H1 (cell line): ENCODE measurements around the gene BTBD9. TPM values are rescaled to one million over a fixed set of nuclear protein-coding genes. Genes with fewer than 3 reads are reported as not detected.

Experiments
- CTCF ChIA-PET: fragments of 300-600 bp; sonication (Branson Sonifier 250); formaldehyde crosslinking; loops from one replicate; lab custom pipeline; 2021; ENCODE audit not compliant: partially characterized antibody; lab: Charles Lee
- POLR2A ChIA-PET: fragments of 300-600 bp; sonication (Branson Sonifier 250); formaldehyde crosslinking; loops from one replicate; lab custom pipeline; 2021; ENCODE audit warnings: inconsistent platforms; ENCODE audit not compliant: partially characterized antibody; lab: Charles Lee
- DNase-seq, 2 experiments: peaks; one replicate each; pipeline versions ENCODE4 v3.0.0 to v3.0.0-alpha.2; 2010 to 2022; ENCODE audit warnings: low spot score in 2 of 2, low read depth in 1 of 2, mixed read lengths in 1 of 2
- FAIRE-seq: peaks from 2 replicates; lab custom pipeline; 2011; peaks lifted over from hg19 to GRCh38; lab: Jason Lieb, UNC
- H2AFZ ChIP-seq: 2 replicates; pipeline ENCODE4 v1.8.1; 2012; ENCODE audit warnings: low read length, inconsistent platforms
- H2AK5ac ChIP-seq: 2 replicates; pipeline ENCODE4 v1.6.1; 2013; ENCODE audit warnings: low read depth, low read length
- H2BK120ac ChIP-seq: replicated peaks from 2 replicates; pipeline ENCODE3; 2013; ENCODE audit warnings: low read depth, low read length, inconsistent platforms
- H2BK12ac ChIP-seq: 2 replicates; pipeline ENCODE4 v1.6.1; 2013; ENCODE audit warnings: low read depth, low read length
- H2BK15ac ChIP-seq: 2 replicates; pipeline ENCODE4 v1.6.1; 2013; ENCODE audit warnings: low read length
- H2BK20ac ChIP-seq: 2 replicates; pipeline ENCODE4 v1.6.1; 2013; ENCODE audit warnings: low read length
- H2BK5ac ChIP-seq: 2 replicates; pipeline ENCODE4 v1.6.1; 2013; ENCODE audit warnings: low read depth, low read length
- H3K14ac ChIP-seq: 2 replicates; pipeline ENCODE4 v1.6.1; 2013; ENCODE audit warnings: inconsistent platforms; ENCODE audit not compliant: insufficient read length
- H3K18ac ChIP-seq: 2 replicates; pipeline ENCODE4 v1.6.1; 2013; ENCODE audit warnings: low read length; ENCODE audit errors: extremely low read depth
- H3K23ac ChIP-seq: 2 replicates; pipeline ENCODE4 v1.6.1; 2013; ENCODE audit warnings: inconsistent platforms; ENCODE audit not compliant: insufficient read length
- H3K23me2 ChIP-seq: 2 replicates; pipeline ENCODE4 v1.6.1; 2013; ENCODE audit warnings: low read depth, low read length
- H3K27ac ChIP-seq: 2 replicates; pipeline ENCODE4 v1.6.1; 2011; ENCODE audit warnings: low read depth, low read length, inconsistent platforms
- H3K27me3 ChIP-seq, 4 experiments: replicated peaks in 1 of 4; 1 replicate in 1 of 4; 2 replicates in 3 of 4; pipeline versions ENCODE4 v1.6.1 to v1.8.1; 2011 to 2013; ENCODE audit warnings: low read length in 3 of 4, mild to moderate bottlenecking in 3 of 4, inconsistent platforms in 2 of 4, mixed read lengths in 2 of 4, moderate library complexity in 1 of 4; ENCODE audit not compliant: control insufficient read depth in 3 of 4, insufficient read depth in 3 of 4; ENCODE audit errors: extremely low read depth in 1 of 4
- H3K36me3 ChIP-seq, 4 experiments: 2 replicates each; pipeline versions ENCODE4 v1.6.1 to v1.8.1; 2011 to 2013; ENCODE audit warnings: mild to moderate bottlenecking in 4 of 4, low read length in 3 of 4, moderate library complexity in 2 of 4, control low read depth in 1 of 4, inconsistent platforms in 1 of 4; ENCODE audit not compliant: insufficient read depth in 4 of 4, control insufficient read depth in 2 of 4
- H3K4ac ChIP-seq: replicated peaks from 2 replicates; pipeline ENCODE3; 2013; ENCODE audit warnings: low read length, low read depth, mixed read lengths, inconsistent platforms; ENCODE audit not compliant: insufficient read length
- H3K4me1 ChIP-seq, 4 experiments: replicated peaks in 1 of 4; 1 replicate in 1 of 4; 2 replicates in 3 of 4; pipeline versions ENCODE4 v1.6.1 to v1.8.1; 2011 to 2013; ENCODE audit warnings: low read length in 3 of 4, inconsistent platforms in 2 of 4, mixed read lengths in 1 of 4; ENCODE audit not compliant: insufficient read depth in 4 of 4, control insufficient read depth in 3 of 4
- H3K4me2 ChIP-seq, 2 experiments: 2 replicates each; pipeline versions ENCODE4 v1.6.1 to v1.8.1; 2011 to 2013; ENCODE audit warnings: low read depth in 2 of 2, low read length in 2 of 2, control low read depth in 1 of 2, inconsistent platforms in 1 of 2, mild to moderate bottlenecking in 1 of 2; ENCODE audit not compliant: insufficient read depth in 1 of 2
- H3K4me3 ChIP-seq, 4 experiments: fragments of 200-600, 300-600 bp in 1 of 4; sonication (generic), shearing (Covaris generic), sonication (Bioruptor Twin) in 1 of 4; 2 replicates each; pipeline versions ENCODE4 v1.5.1 to v1.8.1; 2011 to 2016; ENCODE audit warnings: low read length in 4 of 4, low read depth in 3 of 4, control low read depth in 2 of 4, inconsistent platforms in 2 of 4, mild to moderate bottlenecking in 2 of 4, mixed read lengths in 1 of 4, moderate library complexity in 1 of 4; ENCODE audit not compliant: insufficient read depth in 2 of 4; ENCODE audit errors: extremely low read depth in 1 of 4
- H3K56ac ChIP-seq: replicated peaks from 2 replicates; pipeline ENCODE3; 2013; ENCODE audit warnings: low read depth, mild to moderate bottlenecking, mixed read lengths, low read length, inconsistent platforms; ENCODE audit not compliant: insufficient read length
- H3K79me1 ChIP-seq: 2 replicates; pipeline ENCODE4 v1.6.1; 2013; ENCODE audit warnings: low read depth, low read length, control low read depth
- H3K79me2 ChIP-seq, 2 experiments: 2 replicates each; pipeline versions ENCODE4 v1.6.1 to v1.8.1; 2012 to 2013; ENCODE audit warnings: low read length in 2 of 2, mild to moderate bottlenecking in 2 of 2, inconsistent platforms in 1 of 2; ENCODE audit not compliant: insufficient read depth in 2 of 2, control insufficient read depth in 1 of 2
- H3K9ac ChIP-seq, 4 experiments: replicated peaks in 1 of 4; 1 replicate in 1 of 4; 2 replicates in 3 of 4; pipeline versions ENCODE4 v1.6.1 to v1.8.1; 2011 to 2013; ENCODE audit warnings: low read depth in 3 of 4, low read length in 3 of 4, control low read depth in 2 of 4, mild to moderate bottlenecking in 2 of 4, moderate library complexity in 2 of 4, inconsistent platforms in 1 of 4; ENCODE audit errors: extremely low read depth in 1 of 4
- H3K9me3 ChIP-seq, 2 experiments: 2 replicates each; pipeline versions ENCODE4 v1.6.1 to v1.8.1; 2012 to 2013; ENCODE audit warnings: mild to moderate bottlenecking in 2 of 2, moderate library complexity in 2 of 2, control low read depth in 1 of 2, inconsistent platforms in 1 of 2, low read depth in 1 of 2, low read length in 1 of 2, mixed read lengths in 1 of 2; ENCODE audit not compliant: insufficient read depth in 2 of 2
- H4K20me1 ChIP-seq, 2 experiments: replicated peaks in 1 of 2; 2 replicates each; pipeline versions ENCODE3 to v1.8.1; 2011 to 2013; ENCODE audit warnings: inconsistent platforms in 2 of 2, low read length in 2 of 2, mild to moderate bottlenecking in 1 of 2; ENCODE audit not compliant: insufficient read depth in 2 of 2, control insufficient read depth in 1 of 2
- H4K5ac ChIP-seq: 2 replicates; pipeline ENCODE4 v1.6.1; 2013; ENCODE audit warnings: low read length, low read depth, mixed read lengths, inconsistent platforms; ENCODE audit not compliant: insufficient read length
- H4K8ac ChIP-seq: 2 replicates; pipeline ENCODE4 v1.8.0; 2013; ENCODE audit warnings: mild to moderate bottlenecking, moderate library complexity, low read length, inconsistent platforms; ENCODE audit not compliant: insufficient read depth; ENCODE audit errors: extremely low read depth
- H4K91ac ChIP-seq: replicated peaks from 2 replicates; pipeline ENCODE3; 2013; ENCODE audit warnings: low read length, mixed read lengths, inconsistent platforms; ENCODE audit not compliant: insufficient read length
- CBX5 ChIP-seq: fragments of 300-800, 300-1000 bp; sonication (generic); IDR thresholded peaks from 2 replicates; pipeline ENCODE4 v1.7.1; 2016; ENCODE audit warnings: antibody characterized with exemption, low read length, low read depth
- CHD2 ChIP-seq: IDR thresholded peaks from 2 replicates; pipeline ENCODE4 v1.6.1; 2012; ENCODE audit warnings: low read length, improper control_type of control experiment
- CREB1 ChIP-seq: IDR thresholded peaks from 2 replicates; pipeline ENCODE4 v1.6.1; 2012; ENCODE audit warnings: inconsistent platforms
- EP300 ChIP-seq, 2 experiments: IDR thresholded peaks; 1 replicate in 1 of 2; 2 replicates in 1 of 2; pipeline ENCODE4 v1.6.1; 2011 to 2012; ENCODE audit warnings: low read depth in 2 of 2, low read length in 2 of 2, mild to moderate bottlenecking in 2 of 2, borderline replicate concordance in 1 of 2, inconsistent platforms in 1 of 2, moderate library complexity in 1 of 2
- JUN ChIP-seq: IDR thresholded peaks from 2 replicates; pipeline ENCODE4 v1.6.1; 2011; ENCODE audit warnings: low read depth, mild to moderate bottlenecking, improper control_type of control experiment, low read length
- JUND ChIP-seq: IDR thresholded peaks from 2 replicates; pipeline ENCODE4 v1.6.1; 2011; ENCODE audit warnings: mild to moderate bottlenecking, improper control_type of control experiment, low read length
- RAD21 ChIP-seq, 2 experiments: IDR thresholded peaks in 1 of 2; conservative IDR thresholded peaks in 1 of 2; 2 replicates each; pipeline ENCODE4 v1.6.1; 2011; ENCODE audit warnings: low read depth in 2 of 2, low read length in 2 of 2, improper control_type of control experiment in 1 of 2, inconsistent platforms in 1 of 2, mild to moderate bottlenecking in 1 of 2, moderate library complexity in 1 of 2
- RBBP5 ChIP-seq: IDR thresholded peaks from 2 replicates; pipeline ENCODE4 v1.7.1; 2012; ENCODE audit warnings: low read depth, mild to moderate bottlenecking, inconsistent platforms, low read length, moderate library complexity, borderline replicate concordance
- SIN3A ChIP-seq, 2 experiments: IDR thresholded peaks in 1 of 2; conservative IDR thresholded peaks in 1 of 2; 2 replicates each; pipeline ENCODE4 v1.6.1; 2011 to 2012; ENCODE audit warnings: low read length in 2 of 2, improper control_type of control experiment in 1 of 2, low read depth in 1 of 2, mild to moderate bottlenecking in 1 of 2
- TEAD4 ChIP-seq: IDR thresholded peaks from 2 replicates; pipeline ENCODE4 v1.6.1; 2012; ENCODE audit warnings: low read depth, low read length, inconsistent platforms, mixed read lengths
- ZNF274 ChIP-seq: IDR thresholded peaks from 2 replicates; pipeline ENCODE4 v1.7.0; 2012; ENCODE audit warnings: low read length, borderline replicate concordance; ENCODE audit errors: extremely low read depth
- WGBS, 2 experiments: shearing (Covaris generic) in 1 of 2; methylation state at CpG; one replicate each; pipeline versions ENCODE4 v1.1.6 to v1.1.7; 2013 to 2015; ENCODE audit warnings: low lambda C conversion rate in 2 of 2, mixed read lengths in 2 of 2, inconsistent platforms in 1 of 2, low coverage in 1 of 2, missing lambda C conversion rate in 1 of 2; ENCODE audit not compliant: insufficient replicate concordance in 2 of 2, insufficient coverage in 1 of 2, insufficient read length in 1 of 2; ENCODE audit errors: extremely low coverage in 1 of 2, missing lambda C conversion rate in 1 of 2; 5-methylcytosine and 5-hydroxymethylcytosine counted together
- polyA plus RNA-seq, 7 experiments: library from polyadenylated mRNA; depleted of rRNA in 3 of 7; stranded (reverse) in 5 of 7; unstranded in 2 of 7; fragments of >200 nt in 5 of 7; fragments of 200-250 nt in 2 of 7; gene quantifications; 1 replicate in 5 of 7; 2 replicates in 1 of 7; 4 replicates in 1 of 7; pipeline versions ENCODE4 v1.2.1 to v1.2.3, GENCODE V29; 2011 to 2013; ENCODE audit warnings: missing spikeins in 2 of 7, mixed read lengths in 2 of 7
- total RNA-seq: library from RNA; stranded (reverse); fragmentation: NEBNext Ultra II Directional; extraction: Animal tissue kit (Norgen Biotek cat#: 25700); gene quantifications from 2 replicates; pipeline ENCODE4 v1.2.1, GENCODE V29; 2021
- TF ChIP-seq, protein P1 (sequence below): IDR thresholded peaks from 2 replicates; pipeline ENCODE4 v1.6.1; 2011; ENCODE audit warnings: low read depth, mild to moderate bottlenecking, low read length; ENCODE audit not compliant: insufficient read depth

Gene BTBD9
- total and polyA plus RNA-seq, 2 of the 8 experiments (the other 6 are each of a cell fraction or from before 2014, with no cell fraction given) = 0.92 to 4.1 TPM

DNA sequence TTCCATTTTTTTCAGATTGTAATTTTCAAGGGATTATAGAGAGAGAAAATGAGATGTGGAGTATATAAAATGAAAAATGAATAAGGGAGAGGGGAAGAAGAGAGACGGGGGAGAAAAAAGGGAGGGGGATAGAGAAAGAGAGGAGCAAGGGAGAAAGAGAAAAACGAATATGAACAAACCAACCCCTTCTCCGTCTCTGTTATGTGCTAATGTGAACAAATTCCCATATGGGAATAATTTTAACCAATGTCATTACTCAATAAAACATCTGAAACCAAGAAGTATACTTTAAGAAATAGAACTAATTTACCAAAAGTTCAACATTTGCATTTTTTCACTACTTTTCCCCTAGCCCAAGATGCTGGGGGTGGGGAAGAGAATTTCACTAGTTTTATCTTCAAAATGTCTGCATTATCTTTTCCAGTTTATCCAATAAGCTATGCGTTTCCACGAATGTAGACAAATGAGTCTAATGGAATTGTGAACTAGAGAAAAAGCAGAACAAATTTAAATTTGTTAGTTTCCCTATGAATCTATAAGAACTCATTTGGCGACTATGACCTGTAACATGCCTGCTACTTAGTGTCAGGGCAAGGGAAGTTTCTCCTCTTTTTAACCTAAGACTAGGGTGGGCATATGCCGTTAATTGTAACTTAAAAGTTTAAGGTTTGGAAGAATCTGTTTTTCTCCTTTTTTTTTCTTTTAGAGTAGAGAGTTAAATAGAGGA, 286.3 kb downstream of the BTBD9 start:
- DNase-seq = no peak
- H4K91ac ChIP-seq = no peak overlapping the region
- no peaks in the 10 kb centered on the region for H3K9me3 ChIP-seq
- no peak overlapping the region for H3K27ac ChIP-seq
- CTCF ChIA-PET = interaction anchor here (1.4 kb wide), 1 partner anchor 12 kb away, joined by 3 read pairs; no protein-coding TSS in a partner anchor
- no peak overlapping the region for H2BK120ac ChIP-seq
- H3K23ac ChIP-seq = no peak overlapping the region
- H2BK5ac ChIP-seq = no peak overlapping the region
- no peaks in the 10 kb centered on the region for H3K36me3 ChIP-seq
- no peak overlapping the region for H3K4ac ChIP-seq
- no peaks in the 10 kb centered on the region; the same call in 1 of the 2 replicates for H3K23me2 ChIP-seq
- no peak overlapping the region for H2BK20ac ChIP-seq
- no peak overlapping the region for H3K18ac ChIP-seq
- POLR2A ChIA-PET = no interaction called here
- FAIRE-seq = no peak
- H3K4me3 ChIP-seq = no peak overlapping the region
- no peak overlapping the region for H3K4me2 ChIP-seq
- H3K9ac ChIP-seq = no peak overlapping the region
- H2AK5ac ChIP-seq = no peak overlapping the region
- no peaks in the 10 kb centered on the region for H3K79me1 ChIP-seq
- WGBS, 2 experiments = 71 to 91% methylated on average over 1 to 7 of the region's 7 CpGs
- no peak overlapping the region for H3K56ac ChIP-seq
- no peak overlapping the region for H2BK12ac ChIP-seq
- peaks cover 0 to 2% (median 0%) of the 10 kb centered on the region in 4 experiments; a peak in 1 of 7 replicates for H3K4me1 ChIP-seq
- no peak overlapping the region for H2AFZ ChIP-seq
- no peak overlapping the region for H2BK15ac ChIP-seq
- H3K27me3 ChIP-seq = no peaks in the 10 kb centered on the region
- H3K79me2 ChIP-seq = no peaks in the 10 kb centered on the region
- H3K14ac ChIP-seq = no peak overlapping the region
- H4K20me1 ChIP-seq = no peaks in the 10 kb centered on the region
- H4K8ac ChIP-seq = no peak overlapping the region
- no peak overlapping the region for H4K5ac ChIP-seq
- TF ChIP-seq TEAD4 (no peak), EP300 (IDR thresholded peaks at IDR 0.05; ENCODE audit: borderline replicate concordance in 1 of 2, low read depth in 2 of 2, low read length in 2 of 2) (no peak), ZNF274 (no peak), CHD2 (no peak), CREB1 (no peak), CBX5 (no peak), JUND (no peak), RAD21 (IDR thresholded peaks at IDR 0.05 in 1 of 2, conservative IDR thresholded peaks at IDR 0.05 in 1 of 2; ENCODE audit: low read depth in 2 of 2, low read length in 2 of 2) (no peak), JUN (no peak), SIN3A (conservative IDR thresholded peaks at IDR 0.05 in 1 of 2, IDR thresholded peaks at IDR 0.05 in 1 of 2; ENCODE audit: low read depth in 1 of 2, low read length in 2 of 2) (no peak), RBBP5 (no peak)
- TF ChIP-seq, protein P1, sequence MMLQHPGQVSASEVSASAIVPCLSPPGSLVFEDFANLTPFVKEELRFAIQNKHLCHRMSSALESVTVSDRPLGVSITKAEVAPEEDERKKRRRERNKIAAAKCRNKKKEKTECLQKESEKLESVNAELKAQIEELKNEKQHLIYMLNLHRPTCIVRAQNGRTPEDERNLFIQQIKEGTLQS = no peak
